Keratinocyte (primary cell): ENCODE measurements around the gene KMT2E. TPM values are rescaled to one million over a fixed set of nuclear protein-coding genes. Genes with fewer than 3 reads are reported as not detected.

Experiments
- DNase-seq: peaks from one replicate; pipeline ENCODE4 v3.0.0-alpha.2; 2011; ENCODE audit warnings: low read depth, missing footprints, low spot score
- FAIRE-seq: peaks from 2 replicates; lab custom pipeline; 2011; peaks lifted over from hg19 to GRCh38; lab: Jason Lieb, UNC
- H2AFZ ChIP-seq: 2 replicates; pipeline ENCODE4 v1.6.0; 2012; ENCODE audit warnings: low read length, control low read depth, inconsistent platforms; ENCODE audit not compliant: control insufficient read depth
- H3K27ac ChIP-seq: 2 replicates; pipeline ENCODE4 v1.5.1; 2011; ENCODE audit warnings: low read length; ENCODE audit not compliant: control insufficient read depth, insufficient read depth
- H3K27me3 ChIP-seq: 3 replicates; pipeline ENCODE4 v1.6.0; 2011; ENCODE audit warnings: low read length; ENCODE audit not compliant: control insufficient read depth, insufficient read depth; ENCODE audit errors: extremely low read depth
- H3K36me3 ChIP-seq, 2 experiments: 2 replicates in 1 of 2; 3 replicates in 1 of 2; pipeline ENCODE4 v1.5.1; 2011; ENCODE audit warnings: low read length in 2 of 2, mild to moderate bottlenecking in 1 of 2; ENCODE audit not compliant: control insufficient read depth in 2 of 2, insufficient read depth in 2 of 2; ENCODE audit errors: extremely low read depth in 1 of 2
- H3K4me1 ChIP-seq: 3 replicates; pipeline ENCODE4 v1.5.1; 2011; ENCODE audit warnings: low read length; ENCODE audit not compliant: control insufficient read depth, insufficient read depth; ENCODE audit errors: extremely low read depth
- H3K4me2 ChIP-seq: 3 replicates; pipeline ENCODE4 v1.6.0; 2011; ENCODE audit warnings: low read depth, low read length; ENCODE audit not compliant: control insufficient read depth, insufficient read depth; ENCODE audit errors: extremely low read depth
- H3K4me3 ChIP-seq, 3 experiments: fragments of 200-600 bp in 1 of 3; sonication (generic) in 1 of 3; 2 replicates in 2 of 3; 3 replicates in 1 of 3; pipeline ENCODE4 v1.5.1; 2011 to 2016; ENCODE audit warnings: low read length in 3 of 3, mild to moderate bottlenecking in 3 of 3, control low read depth in 2 of 3, inconsistent platforms in 1 of 3, low read depth in 1 of 3, mixed read lengths in 1 of 3, mixed run types in 1 of 3, moderate library complexity in 1 of 3; ENCODE audit not compliant: control insufficient read depth in 2 of 3, insufficient read depth in 2 of 3; ENCODE audit errors: extremely low read depth in 1 of 3
- H3K79me2 ChIP-seq: 2 replicates; pipeline ENCODE4 v1.6.0; 2012; ENCODE audit warnings: low read length; ENCODE audit not compliant: control insufficient read depth, insufficient read depth
- H3K9ac ChIP-seq: 3 replicates; pipeline ENCODE4 v1.6.0; 2011; ENCODE audit warnings: low read length; ENCODE audit not compliant: control insufficient read depth, insufficient read depth; ENCODE audit errors: extremely low read depth
- H3K9me1 ChIP-seq: 3 replicates; pipeline ENCODE4 v1.6.0; 2011; ENCODE audit warnings: low read length; ENCODE audit not compliant: control insufficient read depth, insufficient read depth; ENCODE audit errors: extremely low read depth
- H3K9me3 ChIP-seq: 2 replicates; pipeline ENCODE4 v1.5.1; 2012; ENCODE audit warnings: low read depth, low read length; ENCODE audit not compliant: control insufficient read depth
- H4K20me1 ChIP-seq: 3 replicates; pipeline ENCODE4 v1.6.0; 2011; ENCODE audit warnings: low read length; ENCODE audit not compliant: control insufficient read depth, insufficient read depth; ENCODE audit errors: extremely low read depth
- EZH2 ChIP-seq: IDR thresholded peaks from one replicate; pipeline ENCODE4 v1.6.1; 2012; ENCODE audit warnings: inconsistent platforms, mild to moderate bottlenecking, low read length, moderate library complexity
- dilution Hi-C: fragments of 300-500 bp; cut with MboI; formaldehyde crosslinking; loops from one replicate; pipeline ENCODE4 v1.7.0; 2020; ENCODE audit warnings: low sequenced_read_pairs; ENCODE audit not compliant: extremely low pct_ligation_motif_present
- polyA plus RNA-seq, 5 experiments: library from polyadenylated mRNA; depleted of rRNA in 3 of 5; stranded (reverse) in 3 of 5; stranded (forward) in 1 of 5; unstranded in 1 of 5; fragments of >200 nt; gene quantifications; 1 replicate in 1 of 5; 2 replicates in 3 of 5; 3 replicates in 1 of 5; pipeline versions ENCODE4 v1.2.1 to v1.2.3, GENCODE V29; 2011 to 2012; ENCODE audit warnings: missing spikeins in 2 of 5, low read depth in 1 of 5, low replicate concordance in 1 of 5
- TF ChIP-seq, protein P1 (sequence below), 3 experiments: IDR thresholded peaks in 1 of 3; conservative IDR thresholded peaks in 1 of 3; optimal IDR thresholded peaks in 1 of 3; 2 replicates in 2 of 3; 3 replicates in 1 of 3; pipeline versions ENCODE3 to v1.5.1; 2011; ENCODE audit warnings: low read length in 3 of 3, mild to moderate bottlenecking in 3 of 3, moderate library complexity in 2 of 3, control low read depth in 1 of 3, inconsistent platforms in 1 of 3; ENCODE audit not compliant: insufficient read depth in 2 of 3; ENCODE audit errors: extremely low read depth in 1 of 3

The KMT2E gene
- polyA plus RNA-seq, 1 donor (not counting 4 experiments of a cell fraction or from before 2014, with no cell fraction given), result 12.9 TPM

DNA sequence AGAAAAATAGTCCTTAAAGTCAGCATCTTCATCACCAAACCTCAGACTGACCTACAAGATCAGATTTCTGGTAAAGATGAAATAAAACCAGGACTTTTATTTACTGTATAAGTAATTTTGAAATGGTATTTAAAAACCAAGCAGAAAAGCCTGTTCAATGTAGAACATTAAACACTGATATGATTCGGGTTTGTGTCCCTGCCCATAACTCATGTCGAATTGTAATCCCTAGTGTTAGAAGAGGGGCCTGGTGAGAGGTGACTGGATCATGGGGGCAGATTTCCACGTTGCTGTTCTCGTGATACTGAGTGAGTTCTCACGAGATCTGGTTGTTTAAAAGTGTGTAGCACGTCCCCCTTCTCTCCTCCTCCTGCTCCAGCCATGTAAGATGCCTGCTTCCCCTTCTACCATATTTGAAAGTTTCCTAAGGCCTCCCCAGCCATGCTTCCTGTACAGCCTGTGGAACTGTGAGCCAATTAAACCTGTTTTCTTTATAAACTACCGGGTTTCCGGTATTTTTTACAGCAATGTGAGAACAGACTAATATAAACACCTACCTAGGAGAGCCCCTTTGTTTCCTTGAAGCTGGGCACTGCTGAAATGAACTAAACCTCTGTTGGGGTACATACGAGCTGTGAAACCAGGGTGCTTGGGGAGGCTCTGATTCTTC, 120.1 kb downstream of the KMT2E start:
- dilution Hi-C loops, result no loop called here

DNA sequence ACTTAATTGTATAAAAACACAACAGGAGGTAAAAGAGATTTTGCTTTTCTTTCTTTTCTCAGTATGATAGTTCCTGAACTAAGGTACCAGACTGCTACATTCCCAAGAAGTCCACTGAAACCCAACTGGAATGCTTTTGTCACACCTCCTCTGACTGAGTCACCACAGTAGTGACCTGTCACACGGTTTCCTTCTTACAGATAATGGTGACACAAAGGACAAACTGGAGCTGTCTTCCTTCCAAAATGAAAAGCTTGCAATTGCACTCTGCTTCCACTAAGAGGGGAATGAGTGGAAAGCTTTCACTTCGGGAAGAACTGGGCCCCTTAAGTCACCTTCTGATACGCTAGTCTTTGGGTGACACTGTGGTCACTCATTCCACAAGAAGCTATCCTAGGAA, 122.2 kb downstream of the KMT2E start:
- Histone ChIP-seq H3K4me1 (no peaks in the 10 kb centered on the region), H3K9me3 (no peaks in the 10 kb centered on the region), H3K27ac (no peak overlapping the region), H3K4me3 (no peak overlapping the region), H2AFZ (no peak overlapping the region), H3K79me2 (peaks cover 17% of the 10 kb centered on the region), H4K20me1 (no peaks in the 10 kb centered on the region), H3K27me3 (no peaks in the 10 kb centered on the region), H3K36me3 (peaks cover 14 to 20% of the 10 kb centered on the region in 2 experiments), H3K4me2 (no peak overlapping the region), H3K9me1 (no peaks in the 10 kb centered on the region), H3K9ac (no peak overlapping the region)
- no peak for TF ChIP-seq EZH2
- TF ChIP-seq, protein P1, sequence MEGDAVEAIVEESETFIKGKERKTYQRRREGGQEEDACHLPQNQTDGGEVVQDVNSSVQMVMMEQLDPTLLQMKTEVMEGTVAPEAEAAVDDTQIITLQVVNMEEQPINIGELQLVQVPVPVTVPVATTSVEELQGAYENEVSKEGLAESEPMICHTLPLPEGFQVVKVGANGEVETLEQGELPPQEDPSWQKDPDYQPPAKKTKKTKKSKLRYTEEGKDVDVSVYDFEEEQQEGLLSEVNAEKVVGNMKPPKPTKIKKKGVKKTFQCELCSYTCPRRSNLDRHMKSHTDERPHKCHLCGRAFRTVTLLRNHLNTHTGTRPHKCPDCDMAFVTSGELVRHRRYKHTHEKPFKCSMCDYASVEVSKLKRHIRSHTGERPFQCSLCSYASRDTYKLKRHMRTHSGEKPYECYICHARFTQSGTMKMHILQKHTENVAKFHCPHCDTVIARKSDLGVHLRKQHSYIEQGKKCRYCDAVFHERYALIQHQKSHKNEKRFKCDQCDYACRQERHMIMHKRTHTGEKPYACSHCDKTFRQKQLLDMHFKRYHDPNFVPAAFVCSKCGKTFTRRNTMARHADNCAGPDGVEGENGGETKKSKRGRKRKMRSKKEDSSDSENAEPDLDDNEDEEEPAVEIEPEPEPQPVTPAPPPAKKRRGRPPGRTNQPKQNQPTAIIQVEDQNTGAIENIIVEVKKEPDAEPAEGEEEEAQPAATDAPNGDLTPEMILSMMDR (optimal IDR thresholded peaks at IDR 0.05 in 1 of 3, IDR thresholded peaks at IDR 0.05 in 1 of 3, conservative IDR thresholded peaks at IDR 0.05 in 1 of 3; ENCODE audit: extremely low read depth in 1 of 3, insufficient read depth in 2 of 3, low read length in 3 of 3), result no peak
- dilution Hi-C loops, result no loop called here
- DNase-seq (no peak), FAIRE-seq (no peak)

More for the DNA sequence above, 120.1 kb downstream of the KMT2E start:
- Histone ChIP-seq H3K79me2 (peaks cover 14% of the 10 kb centered on the region), H2AFZ (no peak overlapping the region), H3K36me3 (peaks cover 18 to 19% of the 10 kb centered on the region in 2 experiments), H3K4me3 (no peak overlapping the region), H3K27me3 (no peaks in the 10 kb centered on the region), H4K20me1 (no peaks in the 10 kb centered on the region), H3K9me3 (no peaks in the 10 kb centered on the region), H3K9me1 (no peaks in the 10 kb centered on the region), H3K27ac (no peak overlapping the region), H3K4me2 (no peak overlapping the region), H3K9ac (no peak overlapping the region), H3K4me1 (no peaks in the 10 kb centered on the region)
- DNase-seq (no peak), FAIRE-seq (no peak)
- TF ChIP-seq, protein P1 (optimal IDR thresholded peaks at IDR 0.05 in 1 of 3, IDR thresholded peaks at IDR 0.05 in 1 of 3, conservative IDR thresholded peaks at IDR 0.05 in 1 of 3; ENCODE audit: extremely low read depth in 1 of 3, insufficient read depth in 2 of 3, low read length in 3 of 3), result no peak
- no peak for TF ChIP-seq EZH2
